Neural crest cell (in vitro differentiated cells): ENCODE data around the gene BLOC1S5. TPM values are rescaled to one million over a fixed set of nuclear protein-coding genes. Genes with fewer than 3 reads are reported as not detected.

Experiments used
- DNase-seq: peaks from one replicate; pipeline ENCODE4 v3.0.0; 2021; ENCODE audit warnings: low read depth, mixed read lengths, low spot score
- H3K27ac Mint-ChIP-seq: one replicate; pipeline ENCODE4 v1.8.0; 2021; ENCODE audit warnings: mild to moderate bottlenecking, mixed read lengths; ENCODE audit not compliant: unreplicated experiment
- H3K27me3 Mint-ChIP-seq: 2 replicates; pipeline ENCODE4 v1.8.0; 2021; ENCODE audit warnings: low read depth, mild to moderate bottlenecking, mixed read lengths
- H3K36me3 Mint-ChIP-seq: 2 replicates; pipeline ENCODE4 v1.8.0; 2021; ENCODE audit warnings: low read depth, mild to moderate bottlenecking, mixed read lengths
- H3K4me1 Mint-ChIP-seq: 2 replicates; pipeline ENCODE4 v1.8.0; 2021; ENCODE audit warnings: mixed read lengths
- H3K4me3 Mint-ChIP-seq: one replicate; pipeline ENCODE4 v1.8.0; 2021; ENCODE audit warnings: mild to moderate bottlenecking, mixed read lengths
- H3K9me3 Mint-ChIP-seq: 2 replicates; pipeline ENCODE4 v1.8.0; 2021; ENCODE audit warnings: mixed read lengths
- CTCF ChIP-seq: fragments of 200-600 bp; sonication (generic); conservative IDR thresholded peaks from 2 replicates; pipeline ENCODE4 v1.5.0; 2021; ENCODE audit warnings: antibody characterized with exemption, mild to moderate bottlenecking
- total RNA-seq: library from RNA; stranded (reverse); gene quantifications from 2 replicates; pipeline ENCODE4 v1.2.1, GENCODE V29; 2021

BLOC1S5 gene
- total RNA-seq, 1 donor from 2014 or later: 21.9 TPM

- no peak for DNase-seq
- no peak overlapping the region for H3K27ac Mint-ChIP-seq
- H3K9me3 Mint-ChIP-seq: peaks cover 16% of the 10 kb centered on the region
- no peaks in the 10 kb centered on the region for H3K27me3 Mint-ChIP-seq
- no peak for TF ChIP-seq CTCF
- no peak overlapping the region for H3K4me3 Mint-ChIP-seq
- H3K36me3 Mint-ChIP-seq: peaks cover 29% of the 10 kb centered on the region
- H3K4me1 Mint-ChIP-seq: peaks cover 19% of the 10 kb centered on the region
Measured at GRCh38 chr6:8029243-8029870, 34.8 kb downstream of the BLOC1S5 start.

GRCh38 chr6:8027965-8028651 lies 36.1 kb downstream of the BLOC1S5 start:
- Mint-ChIP-seq H3K27me3 (no peaks in the 10 kb centered on the region), H3K4me1 (peaks cover 19% of the 10 kb centered on the region), H3K9me3 (peaks cover 16% of the 10 kb centered on the region), H3K4me3 (no peak overlapping the region), H3K36me3 (peaks cover 25% of the 10 kb centered on the region), H3K27ac (no peak overlapping the region)
- no peak for TF ChIP-seq CTCF
- no peak for DNase-seq

- H3K36me3 Mint-ChIP-seq: peaks cover 15% of the 10 kb centered on the region
- H3K9me3 Mint-ChIP-seq: peaks cover 7% of the 10 kb centered on the region
- no peak for DNase-seq
- no peak overlapping the region for H3K4me3 Mint-ChIP-seq
- H3K27me3 Mint-ChIP-seq: no peaks in the 10 kb centered on the region
- no peak for TF ChIP-seq CTCF
- H3K4me1 Mint-ChIP-seq: peaks cover 19% of the 10 kb centered on the region
- H3K27ac Mint-ChIP-seq: no peak overlapping the region
Measured at GRCh38 chr6:8026800-8027199, 37.4 kb downstream of the BLOC1S5 start.

- Mint-ChIP-seq H3K36me3 (peaks cover 8% of the 10 kb centered on the region), H3K9me3 (peaks cover 3% of the 10 kb centered on the region), H3K27ac (peak overlapping the region; percentile 22), H3K4me1 (peaks cover 19% of the 10 kb centered on the region), H3K4me3 (no peak overlapping the region), H3K27me3 (no peaks in the 10 kb centered on the region)
- no peak for TF ChIP-seq CTCF
- DNase-seq: no peak
Measured at GRCh38 chr6:8025191-8025590, 39.0 kb downstream of the BLOC1S5 start.

- TF ChIP-seq CTCF: no peak
- no peak for DNase-seq
- H3K27me3 Mint-ChIP-seq: no peaks in the 10 kb centered on the region
- H3K27ac Mint-ChIP-seq: no peak overlapping the region
- peaks cover 6% of the 10 kb centered on the region for H3K4me1 Mint-ChIP-seq
- peaks cover 4% of the 10 kb centered on the region for H3K36me3 Mint-ChIP-seq
- H3K4me3 Mint-ChIP-seq: no peak overlapping the region
- H3K9me3 Mint-ChIP-seq: peaks cover 3% of the 10 kb centered on the region
Measured at GRCh38 chr6:8023638-8024037, 40.6 kb downstream of the BLOC1S5 start.
